SU-DHL-6 (cell line): ENCODE results near the gene VSTM2L.
A peak's percentile ranks its signal among the peaks of the same experiment; 100 is the strongest.

Source experiments
- H2AFZ ChIP-seq: fragments of 200-600 bp; sonication (generic); 2 replicates; pipeline ENCODE4 v1.6.1; 2014; ENCODE audit warnings: low read depth, mild to moderate bottlenecking, moderate library complexity, mixed read lengths, antibody characterized with exemption, low read length; ENCODE audit not compliant: severe bottlenecking
- H3F3A ChIP-seq: fragments of 200-600 bp; shearing (Covaris generic); 2 replicates; pipeline ENCODE4 v1.6.0; 2016; ENCODE audit warnings: antibody characterized with exemption, mild to moderate bottlenecking; ENCODE audit not compliant: insufficient read depth
- H3K27ac ChIP-seq: fragments of 200-600 bp; sonication (generic); 2 replicates; pipeline ENCODE4 v1.5.1; 2016; ENCODE audit warnings: low read depth, mild to moderate bottlenecking, low read length, moderate library complexity, mixed read lengths
- H3K27me3 ChIP-seq: fragments of 200-600 bp; sonication (generic), shearing (Covaris generic); 2 replicates; pipeline ENCODE4 v1.6.0; 2014; ENCODE audit warnings: mild to moderate bottlenecking, low read length
- H3K36me3 ChIP-seq: fragments of 200-600 bp; sonication (generic); 2 replicates; pipeline ENCODE4 v1.6.1; 2014; ENCODE audit warnings: mild to moderate bottlenecking, low read length, mixed read lengths
- H3K4me2 ChIP-seq: fragments of 300-600, 200-600 bp; shearing (Covaris generic), sonication (generic); 2 replicates; pipeline ENCODE4 v1.6.0; 2014; ENCODE audit warnings: low read length, low read depth, mild to moderate bottlenecking; ENCODE audit not compliant: poor library complexity, severe bottlenecking
- H3K4me3 ChIP-seq: fragments of 200-600 bp; sonication (generic); 2 replicates; pipeline ENCODE4 v1.5.1; 2014; ENCODE audit warnings: antibody characterized with exemption, low read length, mild to moderate bottlenecking, mixed read lengths; ENCODE audit not compliant: insufficient read depth, poor library complexity, severe bottlenecking
- H3K79me2 ChIP-seq: fragments of 200-600 bp; sonication (generic); 2 replicates; pipeline ENCODE4 v1.6.1; 2014; ENCODE audit warnings: mild to moderate bottlenecking, low read length, moderate library complexity; ENCODE audit not compliant: insufficient read depth
- H3K9ac ChIP-seq: fragments of 200-600 bp; sonication (generic); 2 replicates; pipeline ENCODE4 v1.7.0; 2014; ENCODE audit warnings: mild to moderate bottlenecking, low read length
- H3K9me2 ChIP-seq: fragments of 200-600 bp; sonication (generic); replicated peaks from 2 replicates; pipeline ENCODE4 v1.6.1; 2014; ENCODE audit warnings: low read length; ENCODE audit not compliant: insufficient read depth
- H3K9me3 ChIP-seq: fragments of 200-600 bp; sonication (generic); 2 replicates; pipeline ENCODE4 v1.6.1; 2014; ENCODE audit warnings: low read length, mixed read lengths; ENCODE audit not compliant: insufficient read depth
- H4K20me1 ChIP-seq: fragments of 200-600 bp; sonication (generic); 2 replicates; pipeline ENCODE4 v1.6.1; 2014; ENCODE audit warnings: low read depth, mild to moderate bottlenecking, antibody characterized with exemption, low read length, moderate library complexity, mixed read lengths
- EZH2phosphoT487 ChIP-seq: fragments of 200-600 bp; sonication (generic), shearing (Covaris generic); conservative IDR thresholded peaks from 2 replicates; pipeline ENCODE4 v1.6.1; 2018; ENCODE audit warnings: mild to moderate bottlenecking, antibody characterized with exemption, low read length, moderate library complexity, mixed read lengths
- TF ChIP-seq, protein P1 (sequence below): fragments of 200-600 bp; sonication (generic); IDR thresholded peaks from one replicate; pipeline ENCODE4 v1.5.1; 2017; ENCODE audit warnings: antibody characterized with exemption, mild to moderate bottlenecking, low read length, moderate library complexity; ENCODE audit not compliant: insufficient read depth, poor library complexity, severe bottlenecking

Gene VSTM2L

DNA sequence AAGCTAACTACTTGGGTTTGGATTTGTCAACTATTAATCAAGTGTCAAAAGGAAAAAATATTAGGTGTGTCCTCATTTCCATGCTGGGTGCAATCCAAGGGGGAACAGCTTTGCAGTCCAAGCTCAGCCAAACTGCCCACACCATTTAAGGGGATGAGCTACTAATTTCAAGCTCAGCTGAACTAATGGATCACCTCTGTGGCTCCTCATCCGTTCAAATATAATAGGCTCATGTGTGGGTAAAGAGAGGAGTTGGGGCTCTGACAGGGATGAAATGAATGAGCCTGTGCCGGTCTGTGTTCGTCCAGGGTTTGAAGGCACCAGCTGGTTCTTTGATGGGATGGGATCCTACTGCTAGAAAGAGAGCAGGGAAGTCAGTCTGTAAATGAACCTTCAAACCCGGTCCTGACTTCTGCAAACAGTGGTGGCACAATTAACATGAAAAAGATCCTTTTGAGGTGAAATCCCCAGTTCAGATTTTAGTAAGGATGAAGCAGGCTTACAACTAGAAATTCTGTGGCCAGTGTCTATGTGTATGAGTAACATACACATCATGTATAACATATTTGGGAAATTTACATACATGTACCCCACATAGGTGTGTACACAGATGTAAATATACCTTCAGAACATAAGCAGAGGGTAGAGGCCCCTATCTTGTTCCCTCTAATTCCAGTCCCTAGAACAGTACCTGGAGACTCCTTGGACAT, 88.4 kb downstream of the VSTM2L start:
- Histone ChIP-seq H3F3A (no peaks in the 10 kb centered on the region), H3K79me2 (no peaks in the 10 kb centered on the region), H3K27me3 (no peaks in the 10 kb centered on the region), H3K9me2 (no peaks in the 10 kb centered on the region), H3K4me2 (no peak overlapping the region), H3K9ac (no peak overlapping the region), H3K36me3 (no peaks in the 10 kb centered on the region), H3K9me3 (no peaks in the 10 kb centered on the region), H2AFZ (no peak overlapping the region), H3K27ac (no peak overlapping the region), H4K20me1 (no peaks in the 10 kb centered on the region), H3K4me3 (no peak overlapping the region)
- TF ChIP-seq, protein P1, sequence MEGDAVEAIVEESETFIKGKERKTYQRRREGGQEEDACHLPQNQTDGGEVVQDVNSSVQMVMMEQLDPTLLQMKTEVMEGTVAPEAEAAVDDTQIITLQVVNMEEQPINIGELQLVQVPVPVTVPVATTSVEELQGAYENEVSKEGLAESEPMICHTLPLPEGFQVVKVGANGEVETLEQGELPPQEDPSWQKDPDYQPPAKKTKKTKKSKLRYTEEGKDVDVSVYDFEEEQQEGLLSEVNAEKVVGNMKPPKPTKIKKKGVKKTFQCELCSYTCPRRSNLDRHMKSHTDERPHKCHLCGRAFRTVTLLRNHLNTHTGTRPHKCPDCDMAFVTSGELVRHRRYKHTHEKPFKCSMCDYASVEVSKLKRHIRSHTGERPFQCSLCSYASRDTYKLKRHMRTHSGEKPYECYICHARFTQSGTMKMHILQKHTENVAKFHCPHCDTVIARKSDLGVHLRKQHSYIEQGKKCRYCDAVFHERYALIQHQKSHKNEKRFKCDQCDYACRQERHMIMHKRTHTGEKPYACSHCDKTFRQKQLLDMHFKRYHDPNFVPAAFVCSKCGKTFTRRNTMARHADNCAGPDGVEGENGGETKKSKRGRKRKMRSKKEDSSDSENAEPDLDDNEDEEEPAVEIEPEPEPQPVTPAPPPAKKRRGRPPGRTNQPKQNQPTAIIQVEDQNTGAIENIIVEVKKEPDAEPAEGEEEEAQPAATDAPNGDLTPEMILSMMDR = no peak
- no peak for TF ChIP-seq EZH2phosphoT487

DNA sequence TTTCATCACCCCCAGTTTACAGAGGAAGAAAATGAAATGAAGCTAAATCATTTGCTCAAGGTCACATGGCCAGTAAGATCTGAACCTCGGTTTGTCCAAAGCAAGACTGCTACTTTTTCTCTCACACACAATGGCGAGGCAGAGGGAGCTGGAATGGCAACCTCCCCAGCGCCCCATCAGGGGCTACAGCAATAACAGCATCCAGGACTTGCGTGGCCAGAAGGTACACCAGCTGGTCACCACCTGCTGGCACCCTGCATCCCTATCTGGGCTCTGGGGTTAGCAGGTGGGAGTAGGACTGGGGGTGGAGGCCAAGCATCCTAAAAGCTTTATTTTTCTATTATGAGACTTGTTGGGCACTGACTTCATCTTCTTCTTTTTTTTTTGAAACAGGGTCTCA, 89.0 kb downstream of the VSTM2L start:
- Histone ChIP-seq H2AFZ (no peak overlapping the region), H4K20me1 (no peaks in the 10 kb centered on the region), H3F3A (no peaks in the 10 kb centered on the region), H3K27ac (no peak overlapping the region), H3K4me2 (no peak overlapping the region), H3K9me3 (no peaks in the 10 kb centered on the region), H3K9me2 (no peaks in the 10 kb centered on the region), H3K27me3 (no peaks in the 10 kb centered on the region), H3K36me3 (no peaks in the 10 kb centered on the region), H3K79me2 (no peaks in the 10 kb centered on the region), H3K4me3 (no peak overlapping the region), H3K9ac (no peak overlapping the region)
- TF ChIP-seq EZH2phosphoT487 = no peak

DNA sequence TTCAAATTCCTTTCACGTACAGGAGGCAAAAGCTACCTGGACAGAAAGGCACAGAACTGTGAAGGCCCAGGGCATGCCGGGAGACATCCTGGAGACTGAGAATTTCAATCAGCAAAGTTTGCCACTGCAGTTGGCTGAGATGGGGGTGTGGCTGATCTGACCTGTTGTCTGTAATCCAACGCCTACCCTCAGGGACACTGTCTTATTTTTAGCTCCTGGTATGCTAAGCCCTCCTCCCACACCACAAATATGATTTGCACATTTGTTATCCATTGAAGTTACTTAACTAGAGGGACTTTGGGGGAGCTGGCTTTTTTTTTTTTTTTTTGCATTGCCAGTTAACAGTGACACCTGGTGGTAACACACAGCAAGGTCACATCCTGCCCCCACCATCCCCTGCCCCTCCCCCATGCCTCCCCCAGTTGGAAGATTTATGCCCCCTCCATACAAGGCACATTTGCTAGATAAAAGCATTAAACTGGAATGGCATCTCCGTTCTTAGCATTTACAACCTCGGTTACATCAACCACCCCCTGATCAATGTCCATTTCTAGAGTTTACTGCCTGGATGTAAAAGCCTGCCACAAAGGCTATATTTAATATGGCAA, 90.0 kb downstream of the VSTM2L start:
- Histone ChIP-seq H4K20me1 (no peaks in the 10 kb centered on the region), H3F3A (no peaks in the 10 kb centered on the region), H3K9me2 (no peaks in the 10 kb centered on the region), H3K79me2 (no peaks in the 10 kb centered on the region), H3K4me2 (no peak overlapping the region), H3K27ac (no peak overlapping the region), H3K4me3 (no peak overlapping the region), H2AFZ (no peak overlapping the region), H3K9me3 (no peaks in the 10 kb centered on the region), H3K9ac (no peak overlapping the region), H3K27me3 (no peaks in the 10 kb centered on the region), H3K36me3 (no peaks in the 10 kb centered on the region)
- no peak for TF ChIP-seq EZH2phosphoT487
- TF ChIP-seq, protein P1 = peak; percentile 60

DNA sequence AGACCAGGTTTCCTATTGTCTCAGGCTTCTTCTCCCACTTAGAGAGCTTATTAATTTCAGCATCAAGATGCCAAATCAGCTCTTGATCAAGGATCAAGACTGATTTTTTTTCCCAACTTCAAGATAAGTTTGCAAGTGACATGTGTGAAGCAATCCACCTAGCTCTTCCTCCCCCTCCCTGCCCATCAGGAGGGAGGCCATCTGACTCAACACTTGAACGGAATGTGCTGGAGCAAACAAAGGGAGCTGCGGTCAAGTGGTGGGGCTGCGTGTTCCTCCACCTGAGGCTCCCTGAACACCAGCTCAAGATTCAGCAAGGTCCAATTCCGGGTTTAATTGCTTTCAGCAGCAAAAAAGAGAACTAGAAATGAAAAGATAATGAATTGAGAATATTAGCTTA, 91.6 kb downstream of the VSTM2L start:
- no peak for TF ChIP-seq EZH2phosphoT487
- TF ChIP-seq, protein P1 = no peak
- H3K9ac ChIP-seq = no peak overlapping the region
- H3K9me3 ChIP-seq = no peaks in the 10 kb centered on the region
- 0 out of 2 replicates have a peak, but pooled peaks cover 4% of the 10 kb centered on the region for H3K36me3 ChIP-seq
- H3K4me3 ChIP-seq = no peak overlapping the region
- no peaks in the 10 kb centered on the region for H3K79me2 ChIP-seq
- H3K9me2 ChIP-seq = no peaks in the 10 kb centered on the region
- no peak overlapping the region for H3K27ac ChIP-seq
- no peak overlapping the region for H3K4me2 ChIP-seq
- H3K27me3 ChIP-seq = no peaks in the 10 kb centered on the region
- H4K20me1 ChIP-seq = no peaks in the 10 kb centered on the region
- no peak overlapping the region for H2AFZ ChIP-seq
- no peaks in the 10 kb centered on the region for H3F3A ChIP-seq
